ENCODE measurements around the gene PCYT1A. TPM values are rescaled to one million over a fixed set of nuclear protein-coding genes. Genes with fewer than 3 reads are reported as not detected.

PCYT1A gene
- total and polyA plus RNA-seq, 10 of the 15 experiments (the other 5 are each of a cell fraction or from before 2014, with no cell fraction given) = 10.8 to 64.3 (median 48.6) TPM

- TF ChIP-seq HDAC6 (IDR thresholded peaks at IDR 0.05; ENCODE audit: unreplicated experiment) (no peak), RAD21 (IDR thresholded peaks at IDR 0.05; ENCODE audit: insufficient read depth, low read depth, low read length) (no peak), STAT3 (IDR thresholded peaks at IDR 0.05; ENCODE audit: low read depth, low read length) (no peak), BCL3 (IDR thresholded peaks at IDR 0.05; ENCODE audit: borderline replicate concordance, insufficient read depth, low read depth, low read length, poor library complexity, severe bottlenecking) (no peak), RFX5 (IDR thresholded peaks at IDR 0.05; ENCODE audit: low read depth, low read length) (no peak), BACH1 (IDR thresholded peaks at IDR 0.05; ENCODE audit: borderline replicate concordance) (no peak), IKZF2 (IDR thresholded peaks at IDR 0.05) (peak in 1 of 2 experiments; percentile 16; a peak in 1 of 4 replicates), RUNX3 (IDR thresholded peaks at IDR 0.05; ENCODE audit: low read length) (peak; percentile 7; the same call in 1 of the 2 replicates), NRF1 (conservative IDR thresholded peaks at IDR 0.05; ENCODE audit: low read depth, low read length) (no peak), DPF2 (IDR thresholded peaks at IDR 0.05) (no peak), HDAC2 (IDR thresholded peaks at IDR 0.05) (no peak), ZBTB11 (CRISPR knock-in tag; IDR thresholded peaks at IDR 0.05) (no peak), MEF2B (IDR thresholded peaks at IDR 0.05; ENCODE audit: partially characterized antibody, poor library complexity, severe bottlenecking) (no peak), NFXL1 (IDR thresholded peaks at IDR 0.05; ENCODE audit: borderline replicate concordance) (no peak), NFIC (IDR thresholded peaks at IDR 0.05; ENCODE audit: low read depth, low read length) (0 out of 2 replicates have a peak, but pooled peaks have one; percentile 18), POLR2AphosphoS5 (IDR thresholded peaks at IDR 0.05; ENCODE audit: low read length) (no peak), ZNF592 (IDR thresholded peaks at IDR 0.05) (no peak), FOXM1 (IDR thresholded peaks at IDR 0.05; ENCODE audit: low read depth, low read length) (no peak), ZBTB40 (IDR thresholded peaks at IDR 0.05; ENCODE audit: borderline replicate concordance) (no peak)
Measured at GRCh38 chr3:196232882-196233251, 54.7 kb downstream of the PCYT1A start (continued).

Data from GM12878 (cell line).